ENCODE results near the gene TMEM217.

DNA sequence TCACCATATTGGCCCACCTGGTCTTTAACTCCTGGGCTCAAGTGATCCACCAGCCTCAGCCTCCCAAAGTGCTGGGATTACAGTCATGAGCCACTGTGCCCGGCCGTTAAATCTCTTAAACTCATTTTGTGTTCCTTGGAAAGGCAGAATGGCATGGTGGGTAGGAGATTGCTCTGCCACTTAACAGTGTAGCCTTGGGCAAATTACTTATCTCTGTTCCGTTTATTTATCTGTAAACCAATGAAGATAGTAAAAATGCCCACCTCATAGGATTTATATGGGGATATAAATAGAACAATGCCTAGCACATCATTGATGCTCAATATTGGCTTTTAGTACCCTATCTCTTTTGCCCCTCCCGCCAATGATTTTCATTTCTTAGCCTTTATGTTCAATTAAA, 95.2 kb downstream of the TMEM217 start:
- no peak for TF ChIP-seq EZH2 (IDR thresholded peaks at IDR 0.05; ENCODE audit: borderline replicate concordance, insufficient read depth, low read depth, low read length, poor library complexity, severe bottlenecking)
- TF ChIP-seq, protein P1, sequence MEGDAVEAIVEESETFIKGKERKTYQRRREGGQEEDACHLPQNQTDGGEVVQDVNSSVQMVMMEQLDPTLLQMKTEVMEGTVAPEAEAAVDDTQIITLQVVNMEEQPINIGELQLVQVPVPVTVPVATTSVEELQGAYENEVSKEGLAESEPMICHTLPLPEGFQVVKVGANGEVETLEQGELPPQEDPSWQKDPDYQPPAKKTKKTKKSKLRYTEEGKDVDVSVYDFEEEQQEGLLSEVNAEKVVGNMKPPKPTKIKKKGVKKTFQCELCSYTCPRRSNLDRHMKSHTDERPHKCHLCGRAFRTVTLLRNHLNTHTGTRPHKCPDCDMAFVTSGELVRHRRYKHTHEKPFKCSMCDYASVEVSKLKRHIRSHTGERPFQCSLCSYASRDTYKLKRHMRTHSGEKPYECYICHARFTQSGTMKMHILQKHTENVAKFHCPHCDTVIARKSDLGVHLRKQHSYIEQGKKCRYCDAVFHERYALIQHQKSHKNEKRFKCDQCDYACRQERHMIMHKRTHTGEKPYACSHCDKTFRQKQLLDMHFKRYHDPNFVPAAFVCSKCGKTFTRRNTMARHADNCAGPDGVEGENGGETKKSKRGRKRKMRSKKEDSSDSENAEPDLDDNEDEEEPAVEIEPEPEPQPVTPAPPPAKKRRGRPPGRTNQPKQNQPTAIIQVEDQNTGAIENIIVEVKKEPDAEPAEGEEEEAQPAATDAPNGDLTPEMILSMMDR (IDR thresholded peaks at IDR 0.05): no peak

Data from B cell (primary cell).